HL-60 (cell line): ENCODE measurements around the gene SEC24D.

Experiments used
- DNase-seq, 2 experiments: peaks; one replicate each; pipeline ENCODE4 v3.0.0-alpha.2; 2010 to 2020; ENCODE audit warnings: low read depth in 1 of 2, low spot score in 1 of 2
- H3K27ac ChIP-seq: fragments of 250-450 bp; sonication (Bioruptor Pico); replicated peaks from 2 replicates; pipeline ENCODE4 v1.5.1; 2020; ENCODE audit warnings: mild to moderate bottlenecking, moderate library complexity
- H3K27me3 ChIP-seq: fragments of 250-450 bp; sonication (Bioruptor Pico); 2 replicates; pipeline ENCODE4 v1.5.1; 2021; ENCODE audit warnings: mild to moderate bottlenecking, moderate library complexity; ENCODE audit not compliant: insufficient read depth, poor library complexity, severe bottlenecking
- H3K4me3 ChIP-seq: replicated peaks from 2 replicates; pipeline ENCODE4 v1.5.1; 2011; ENCODE audit warnings: mild to moderate bottlenecking, control low read depth, low read length; ENCODE audit not compliant: insufficient read depth
- CTCF ChIP-seq: IDR thresholded peaks from one replicate; pipeline ENCODE4 v1.5.1; 2011; ENCODE audit warnings: low read length, control low read depth, inconsistent platforms; ENCODE audit not compliant: insufficient read depth
- GABPA ChIP-seq: IDR thresholded peaks from 2 replicates; pipeline ENCODE4 v1.6.1; 2012; ENCODE audit warnings: low read depth
- POLR2AphosphoS5 ChIP-seq: IDR thresholded peaks from 2 replicates; pipeline ENCODE4 v1.6.1; 2012; ENCODE audit warnings: low read depth
- REST ChIP-seq: IDR thresholded peaks from 2 replicates; pipeline ENCODE4 v1.6.1; 2012; ENCODE audit warnings: low read depth; ENCODE audit not compliant: insufficient replicate concordance
- SPI1 ChIP-seq: IDR thresholded peaks from 2 replicates; pipeline ENCODE4 v1.6.1; 2012; ENCODE audit warnings: low read depth, mild to moderate bottlenecking, borderline replicate concordance
- long read RNA-seq: library from polyadenylated mRNA; unstranded; transcript quantifications from one replicate; pipeline ENCODE4 v2.0.0, GENCODE V29; 2020

SEC24D gene
- long read RNA-seq, full-length matches to known transcripts = 30 of 70 reads
- long read RNA-seq, partial matches to known transcripts = 15 of 70 reads
- long read RNA-seq, other reads (novel, unspliced or antisense) = 25 of 70 reads

DNA sequence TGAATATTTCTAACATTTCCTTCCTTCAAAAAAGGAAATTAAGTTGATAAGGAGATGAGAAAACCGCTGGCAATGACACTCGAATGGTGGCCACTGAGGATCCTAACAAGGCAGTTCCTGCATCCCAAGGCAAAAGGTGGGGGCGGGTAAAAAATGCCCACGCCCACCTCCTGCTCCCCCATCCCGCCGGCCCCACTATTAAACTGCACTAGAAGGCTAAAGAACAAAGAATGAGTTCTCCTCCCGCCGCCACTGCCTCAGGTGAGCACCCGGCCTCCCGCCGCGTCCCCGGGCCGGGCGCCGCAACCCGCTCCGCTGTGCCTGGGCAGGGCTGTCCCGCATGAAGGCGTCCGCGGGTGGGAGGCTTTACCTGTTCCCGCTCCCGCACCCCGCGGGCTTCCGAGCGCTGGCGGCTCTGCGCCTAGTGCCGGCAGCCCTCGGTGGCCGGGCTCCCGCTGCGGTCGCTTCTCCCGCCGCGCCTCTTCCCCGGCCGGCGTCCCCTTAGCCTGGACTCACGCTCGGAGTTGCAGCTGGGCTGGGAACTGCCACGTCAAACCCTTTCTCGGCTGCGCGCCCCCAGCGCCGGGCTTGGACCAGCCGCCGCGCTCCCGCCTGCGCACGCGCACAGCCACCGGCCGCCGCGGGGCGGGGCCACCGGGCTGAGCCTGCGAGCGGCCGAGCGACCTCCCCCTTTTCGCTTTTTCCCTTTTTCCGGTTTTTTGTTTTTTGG, at the start of gene SEC24D:
Gene SEC24D (minus strand): TSS at position 556 of the 730 bp plus-strand sequence. CDS start 2,430 bp downstream, outside the sequence.
- H3K27me3 ChIP-seq = no peaks in the 10 kb centered on the region
- H3K4me3 ChIP-seq = peak within 1 kb of the TSS; percentile 94
- no peak for TF ChIP-seq SPI1
- peak; percentile 33; the same call in 1 of the 2 replicates for TF ChIP-seq POLR2AphosphoS5
- DNase-seq = peak; percentile 61 to 80
- H3K27ac ChIP-seq = peak within 1 kb of the TSS; percentile 80

DNA sequence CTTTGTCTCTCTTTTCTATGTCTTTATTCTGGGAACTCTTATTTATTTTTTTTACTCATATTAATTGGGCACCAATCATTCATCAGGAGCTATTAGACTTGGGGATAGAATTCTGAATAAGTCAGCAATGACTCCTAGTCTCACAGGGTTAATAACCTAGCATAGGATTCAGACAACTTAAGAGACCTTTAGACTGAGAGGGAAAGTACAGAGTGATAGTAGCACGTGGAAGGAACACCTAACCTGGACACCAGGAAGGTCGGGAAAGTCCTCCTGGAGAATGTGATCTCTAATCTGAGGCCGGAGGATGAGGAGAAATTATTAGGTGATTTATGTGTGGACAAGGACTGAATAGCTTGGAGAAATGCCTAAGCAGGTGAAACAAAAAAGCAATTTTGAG, 48.8 kb upstream of the SEC24D start:
- no peak for TF ChIP-seq GABPA
- no peak for TF ChIP-seq POLR2AphosphoS5
- no peak for TF ChIP-seq REST
- no peak for TF ChIP-seq CTCF
- no peak for TF ChIP-seq SPI1
- Histone ChIP-seq H3K27me3 (peaks cover 2% of the 10 kb centered on the region), H3K27ac (no peak overlapping the region), H3K4me3 (no peak overlapping the region)
- no peak for DNase-seq

DNA sequence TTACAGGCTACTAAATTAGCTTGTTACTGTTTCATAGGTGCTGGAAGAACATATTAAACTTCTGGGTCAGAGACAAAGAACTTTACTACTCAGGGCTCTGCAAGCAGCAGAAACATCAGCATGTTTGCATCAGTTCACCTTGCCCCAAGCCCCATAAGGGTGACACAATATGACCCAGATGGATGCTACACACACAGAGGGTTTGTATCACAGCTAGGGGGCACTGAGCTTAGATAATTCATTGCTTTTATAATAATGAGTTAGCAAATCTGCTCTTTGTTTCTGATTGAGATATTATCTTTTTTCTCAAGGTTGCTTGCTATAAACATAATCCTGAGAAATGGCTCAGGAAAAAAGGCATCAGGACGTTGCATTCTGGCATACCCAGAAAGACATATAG, 47.9 kb upstream of the SEC24D start:
- H3K27me3 ChIP-seq = no peaks in the 10 kb centered on the region
- TF ChIP-seq REST (no peak), GABPA (no peak), POLR2AphosphoS5 (no peak), SPI1 (no peak), CTCF (no peak)
- DNase-seq = no peak
- no peak overlapping the region for H3K4me3 ChIP-seq
- no peak overlapping the region for H3K27ac ChIP-seq

DNA sequence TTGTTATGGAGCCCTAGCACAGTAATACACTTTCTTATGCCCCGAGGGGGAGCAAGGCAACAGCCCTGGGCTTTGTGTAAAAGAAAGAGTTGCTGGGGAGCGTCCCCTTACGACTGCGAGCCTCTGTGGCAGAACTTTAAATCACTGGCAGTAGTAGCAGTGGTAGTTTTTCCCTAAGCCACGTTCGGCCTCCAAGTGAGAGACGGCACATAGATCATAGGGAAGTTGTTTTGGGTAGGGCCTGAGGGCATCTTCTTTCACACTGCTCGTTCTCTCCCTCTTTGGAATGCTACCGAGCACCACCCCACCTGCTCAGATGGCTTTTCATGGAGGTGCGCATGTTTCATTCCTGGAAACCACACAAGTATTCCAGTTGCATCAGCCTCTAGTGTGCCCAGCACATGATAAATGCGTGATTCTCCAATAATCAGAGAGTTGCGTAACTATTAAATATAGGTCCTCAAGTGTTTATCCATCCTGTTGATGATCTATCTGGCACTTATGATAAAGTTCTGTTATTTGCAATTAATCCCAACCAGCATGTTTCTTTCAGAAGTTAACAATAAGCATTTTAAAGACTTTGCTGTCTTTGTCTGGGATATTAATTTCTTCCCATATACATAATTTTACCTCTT, 45.7 kb upstream of the SEC24D start:
- H3K4me3 ChIP-seq = no peak overlapping the region
- no peak for DNase-seq
- TF ChIP-seq SPI1 (no peak), POLR2AphosphoS5 (no peak)
- H3K27me3 ChIP-seq = no peaks in the 10 kb centered on the region
- H3K27ac ChIP-seq = no peak overlapping the region
